Measurements from ENCODE around the gene TUBGCP6. TPM values are rescaled to one million over a fixed set of nuclear protein-coding genes. Genes with fewer than 3 reads are reported as not detected.
A peak's percentile ranks its signal among the peaks of the same experiment; 100 is the strongest.
"Not testable (repeated sequence)": the region's sequence is repeated elsewhere in the genome, so short reads cannot be mapped to it uniquely, and the experiment has no call there.

The TUBGCP6 gene
- total and polyA plus RNA-seq, 4 donors: 23.0 to 68.3 (median 51.0) TPM

DNA sequence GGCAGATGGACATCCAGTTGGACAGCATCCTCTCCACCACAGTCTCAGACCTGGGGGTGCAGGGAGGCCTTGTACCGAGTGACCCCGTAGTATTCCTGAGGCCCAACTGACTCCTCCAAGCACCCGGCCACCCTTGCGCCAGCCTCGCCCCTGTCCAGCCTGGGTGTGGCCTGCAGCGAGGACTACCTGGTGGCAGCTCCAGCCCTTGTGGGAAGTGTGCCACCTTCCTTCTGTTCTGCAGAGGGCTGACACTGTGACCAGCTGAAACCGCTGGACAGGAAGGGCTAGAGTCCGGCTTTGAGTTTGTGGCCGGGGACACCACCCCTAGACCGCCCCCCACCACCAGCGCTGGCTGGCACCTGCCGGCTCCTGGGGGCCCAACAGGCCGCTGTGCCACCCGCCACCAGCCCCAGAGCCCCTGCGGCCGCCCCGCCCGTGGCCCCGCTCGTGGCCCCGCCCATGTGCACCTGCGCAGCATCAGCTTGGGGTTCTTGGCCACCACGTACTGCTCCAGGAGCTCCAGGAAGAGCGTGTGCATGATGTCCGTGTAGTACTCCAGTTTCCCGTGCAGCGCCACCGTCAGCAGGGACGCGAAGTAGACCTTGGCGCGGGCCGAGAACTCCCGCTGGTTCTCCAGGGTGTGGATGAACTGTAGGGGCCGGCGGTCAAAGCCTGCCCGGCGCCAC is 35.3 kb upstream of the TUBGCP6 start:
- H3K4me1 ChIP-seq (ENCODE audit: control insufficient read depth, insufficient read depth, low read length): peaks cover 2% of the 10 kb centered on the region
- no peaks in the 10 kb centered on the region for H3K9me3 ChIP-seq (ENCODE audit: control insufficient read depth, insufficient read depth, low read length)
- H3K36me3 ChIP-seq (ENCODE audit: control insufficient read depth, insufficient read depth, low read length): peaks cover 100% of the 10 kb centered on the region
- no peak for DNase-seq (ENCODE audit: low read depth in 4 of 6, low spot score in 6 of 6)
- no peak overlapping the region for H3K27ac ChIP-seq (ENCODE audit: low read depth, low read length)
- WGBS (ENCODE audit: insufficient coverage): 96% methylated on average over 38 of the region's 38 CpGs
- H3K4me3 ChIP-seq (ENCODE audit: low read depth, low read length): no peak overlapping the region
- no peaks in the 10 kb centered on the region for H3K27me3 ChIP-seq (ENCODE audit: control insufficient read depth, insufficient read depth, low read length)

DNA sequence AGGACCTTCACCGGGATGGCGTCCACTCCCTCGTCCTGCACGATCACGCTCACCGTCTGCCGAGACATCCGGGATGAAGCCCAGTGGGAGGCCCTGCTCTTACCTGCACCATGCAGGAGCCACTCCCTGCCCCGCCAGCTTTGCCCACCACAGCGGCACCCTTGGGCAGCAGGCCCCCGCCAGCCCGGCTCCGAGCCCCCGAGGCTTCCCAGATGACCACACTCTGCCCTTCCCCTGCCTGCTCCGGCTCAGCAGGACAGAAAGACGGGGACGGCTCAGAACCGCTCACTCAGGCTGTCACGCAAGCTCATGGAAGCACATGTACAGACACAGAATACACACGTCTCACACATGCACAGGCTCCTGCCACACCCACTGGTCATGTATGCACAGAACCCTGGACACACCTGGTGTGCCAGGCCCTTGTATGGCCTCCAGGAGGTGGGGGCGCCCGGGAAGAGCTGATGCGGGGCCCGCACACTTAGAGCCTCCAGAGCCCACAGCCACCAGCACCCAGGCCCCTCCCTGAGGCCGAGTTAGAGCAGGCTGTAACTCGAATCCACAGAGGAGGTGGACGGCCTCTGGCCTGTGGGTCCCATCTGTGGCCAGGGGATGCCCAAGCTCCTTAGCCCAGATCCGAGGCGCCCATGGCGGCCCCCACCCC is 34.3 kb upstream of the TUBGCP6 start:
- WGBS (ENCODE audit: insufficient coverage): 93% methylated on average over 30 of the region's 30 CpGs
- Histone ChIP-seq H3K4me1 (ENCODE audit: control insufficient read depth, insufficient read depth, low read length) (peaks cover 10% of the 10 kb centered on the region), H3K27ac (ENCODE audit: low read depth, low read length) (no peak overlapping the region), H3K36me3 (ENCODE audit: control insufficient read depth, insufficient read depth, low read length) (peaks cover 96% of the 10 kb centered on the region), H3K4me3 (ENCODE audit: low read depth, low read length) (no peak overlapping the region), H3K9me3 (ENCODE audit: control insufficient read depth, insufficient read depth, low read length) (no peaks in the 10 kb centered on the region), H3K27me3 (ENCODE audit: control insufficient read depth, insufficient read depth, low read length) (no peaks in the 10 kb centered on the region)
- no peak for DNase-seq (ENCODE audit: low read depth in 4 of 6, low spot score in 6 of 6)

DNA sequence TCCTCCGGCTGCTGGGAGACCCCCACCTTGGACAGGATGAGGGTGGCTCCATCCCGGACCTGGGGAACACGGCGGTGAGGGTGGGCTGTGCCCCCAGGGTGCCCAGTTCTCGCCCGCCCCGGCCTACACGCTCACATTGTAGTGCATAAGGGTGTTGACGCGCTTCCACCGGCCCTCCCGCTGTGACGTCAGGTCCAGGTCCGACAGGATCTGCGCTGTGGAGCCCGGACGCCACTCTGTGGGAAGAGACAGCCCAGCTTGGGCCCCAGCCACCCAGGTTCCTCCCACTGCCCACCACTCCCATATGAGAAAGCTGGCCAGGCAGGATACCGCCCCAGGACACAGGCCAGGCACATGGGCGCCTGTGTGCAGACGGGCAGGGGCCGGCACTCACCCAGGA is 33.6 kb upstream of the TUBGCP6 start:
- no peak for DNase-seq (ENCODE audit: low read depth in 4 of 6, low spot score in 6 of 6)
- Histone ChIP-seq H3K36me3 (ENCODE audit: control insufficient read depth, insufficient read depth, low read length) (peaks cover 92% of the 10 kb centered on the region), H3K4me1 (ENCODE audit: control insufficient read depth, insufficient read depth, low read length) (peaks cover 13% of the 10 kb centered on the region), H3K9me3 (ENCODE audit: control insufficient read depth, insufficient read depth, low read length) (no peaks in the 10 kb centered on the region), H3K4me3 (ENCODE audit: low read depth, low read length) (no peak overlapping the region), H3K27me3 (ENCODE audit: control insufficient read depth, insufficient read depth, low read length) (no peaks in the 10 kb centered on the region), H3K27ac (ENCODE audit: low read depth, low read length) (no peak overlapping the region)
- WGBS (ENCODE audit: insufficient coverage): 90% methylated on average over 21 of the region's 21 CpGs

DNA sequence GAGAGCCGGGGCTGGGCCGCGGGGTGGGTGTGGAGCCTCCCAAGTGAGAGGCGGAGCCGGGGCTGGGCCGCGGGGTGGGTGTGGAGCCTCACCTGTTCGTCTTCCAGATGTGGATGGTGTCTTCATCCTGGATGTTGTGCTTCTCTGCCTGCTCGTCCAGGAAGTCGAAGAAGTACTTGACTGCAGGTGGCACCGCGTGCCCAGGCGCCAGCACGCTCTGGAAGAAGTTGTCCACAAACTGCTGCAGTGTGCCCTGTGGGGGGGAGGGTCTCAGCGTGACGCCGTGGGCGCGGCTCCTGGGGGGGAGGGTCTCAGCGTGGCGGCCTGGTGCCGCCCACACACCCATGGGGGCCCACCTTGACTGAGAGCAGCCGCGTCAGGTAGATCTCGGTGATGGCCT is 32.9 kb upstream of the TUBGCP6 start:
- 92% methylated on average over 25 of the region's 25 CpGs for WGBS (ENCODE audit: insufficient coverage)
- H3K27ac ChIP-seq (ENCODE audit: low read depth, low read length): no peak overlapping the region
- H3K4me1 ChIP-seq (ENCODE audit: control insufficient read depth, insufficient read depth, low read length): peaks cover 16% of the 10 kb centered on the region
- no peaks in the 10 kb centered on the region for H3K9me3 ChIP-seq (ENCODE audit: control insufficient read depth, insufficient read depth, low read length)
- DNase-seq (ENCODE audit: low read depth in 4 of 6, low spot score in 6 of 6): no peak
- peaks cover 85% of the 10 kb centered on the region for H3K36me3 ChIP-seq (ENCODE audit: control insufficient read depth, insufficient read depth, low read length)
- H3K27me3 ChIP-seq (ENCODE audit: control insufficient read depth, insufficient read depth, low read length): no peaks in the 10 kb centered on the region
- no peak overlapping the region for H3K4me3 ChIP-seq (ENCODE audit: low read depth, low read length)

DNA sequence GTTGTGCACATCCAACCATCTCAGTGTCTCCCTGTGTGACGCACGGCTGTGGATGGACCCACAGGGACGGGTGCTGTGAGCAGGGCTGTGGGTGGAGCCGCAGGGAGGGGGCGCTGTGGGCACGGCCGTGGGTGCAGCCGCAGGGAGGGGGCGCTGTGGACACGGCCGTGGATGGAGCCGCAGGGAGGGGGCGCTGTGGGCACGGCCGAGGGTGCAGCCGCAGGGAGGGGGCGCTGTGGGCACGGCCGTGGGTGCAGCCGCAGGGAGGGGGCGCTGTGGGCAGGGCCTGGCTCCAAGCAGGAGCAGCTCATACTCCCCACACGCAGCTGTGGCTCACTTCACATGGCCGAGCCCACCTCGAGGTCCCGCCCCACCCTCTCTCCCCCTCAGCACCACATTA is 31.3 kb upstream of the TUBGCP6 start:
- Histone ChIP-seq H3K4me1 (ENCODE audit: control insufficient read depth, insufficient read depth, low read length) (peaks cover 32% of the 10 kb centered on the region), H3K27ac (ENCODE audit: low read depth, low read length) (no peak overlapping the region), H3K4me3 (ENCODE audit: low read depth, low read length) (no peak overlapping the region), H3K27me3 (ENCODE audit: control insufficient read depth, insufficient read depth, low read length) (no peaks in the 10 kb centered on the region), H3K36me3 (ENCODE audit: control insufficient read depth, insufficient read depth, low read length) (peaks cover 72% of the 10 kb centered on the region), H3K9me3 (ENCODE audit: control insufficient read depth, insufficient read depth, low read length) (no peaks in the 10 kb centered on the region)
- DNase-seq (ENCODE audit: low read depth in 4 of 6, low spot score in 6 of 6): peak in 2 of 6 donors; percentile 28 to 55
- 85% methylated on average over 23 of the region's 25 CpGs for WGBS (ENCODE audit: insufficient coverage)

DNA sequence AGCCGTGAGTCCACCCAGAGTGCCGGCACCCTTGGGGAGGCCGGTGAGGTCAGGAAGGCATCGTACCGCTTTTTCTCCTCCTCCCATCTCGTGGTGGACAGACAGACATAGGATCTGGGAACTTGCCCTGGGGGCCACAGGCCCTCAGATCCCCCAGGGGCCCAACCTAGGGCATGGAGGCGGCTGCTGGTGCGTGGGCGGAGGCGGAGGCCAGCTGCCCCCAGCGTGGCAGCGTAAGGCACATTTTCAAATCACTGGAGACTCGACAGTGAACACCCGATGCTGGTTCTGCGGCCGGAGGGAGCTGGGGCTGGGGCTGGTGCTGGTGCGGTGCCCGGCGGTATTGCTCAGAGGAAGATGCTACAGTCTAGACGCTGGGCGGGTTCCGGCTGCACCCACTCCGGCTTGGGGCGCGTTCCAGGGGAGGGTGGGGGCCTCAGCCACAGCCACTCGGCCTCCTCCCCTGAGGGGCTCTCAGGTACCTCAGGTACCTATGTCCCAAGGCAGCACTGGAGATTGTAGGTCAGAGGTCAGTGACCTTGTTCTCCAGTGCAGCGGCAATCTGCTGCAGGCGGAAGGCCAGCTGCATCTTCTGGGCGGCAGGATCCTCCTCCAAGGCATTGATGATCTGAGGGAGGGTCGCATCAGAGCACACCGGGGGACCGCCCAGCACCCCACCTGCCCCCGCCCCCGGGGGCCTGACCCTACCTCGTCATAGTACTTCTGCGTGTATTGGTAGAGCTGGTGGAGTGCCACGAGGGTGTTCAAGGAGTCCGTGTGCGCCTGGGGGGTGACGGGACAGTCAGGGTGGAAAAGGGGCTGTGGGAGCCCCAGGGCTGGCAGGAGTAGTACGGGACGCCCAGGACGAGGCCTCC is 30.6 kb upstream of the TUBGCP6 start:
- no peak overlapping the region for H3K27ac ChIP-seq (ENCODE audit: low read depth, low read length)
- H3K9me3 ChIP-seq (ENCODE audit: control insufficient read depth, insufficient read depth, low read length): no peaks in the 10 kb centered on the region
- 83% methylated on average over 42 of the region's 43 CpGs for WGBS (ENCODE audit: insufficient coverage)
- no peak for DNase-seq (ENCODE audit: low read depth in 4 of 6, low spot score in 6 of 6)
- H3K27me3 ChIP-seq (ENCODE audit: control insufficient read depth, insufficient read depth, low read length): no peaks in the 10 kb centered on the region
- H3K4me3 ChIP-seq (ENCODE audit: low read depth, low read length): no peak overlapping the region
- peaks cover 40% of the 10 kb centered on the region for H3K4me1 ChIP-seq (ENCODE audit: control insufficient read depth, insufficient read depth, low read length)
- H3K36me3 ChIP-seq (ENCODE audit: control insufficient read depth, insufficient read depth, low read length): peaks cover 65% of the 10 kb centered on the region

DNA sequence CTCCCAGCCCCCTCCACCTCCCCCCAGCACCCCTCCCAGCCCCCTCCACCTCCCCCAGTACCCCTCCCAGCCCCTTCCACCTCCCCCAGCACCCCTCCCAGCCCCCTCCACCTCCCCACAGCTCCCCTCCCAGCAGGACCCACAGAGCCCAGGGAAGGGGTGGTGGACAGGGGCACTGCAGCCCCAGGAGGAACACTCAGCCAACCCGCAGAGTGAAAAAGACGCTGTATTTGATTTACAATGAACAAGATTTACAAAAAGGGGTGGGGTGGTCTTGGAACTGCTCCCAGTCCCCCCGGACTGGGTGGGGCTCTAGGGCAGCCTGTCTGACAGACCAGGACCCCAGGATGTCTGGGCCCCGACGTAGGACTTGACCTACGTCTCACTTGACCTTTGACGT is 29.9 kb upstream of the TUBGCP6 start:
- Histone ChIP-seq H3K27me3 (ENCODE audit: control insufficient read depth, insufficient read depth, low read length) (no peaks in the 10 kb centered on the region), H3K36me3 (ENCODE audit: control insufficient read depth, insufficient read depth, low read length) (peaks cover 58% of the 10 kb centered on the region), H3K4me3 (ENCODE audit: low read depth, low read length) (no peak overlapping the region), H3K9me3 (ENCODE audit: control insufficient read depth, insufficient read depth, low read length) (no peaks in the 10 kb centered on the region), H3K27ac (ENCODE audit: low read depth, low read length) (no peak overlapping the region), H3K4me1 (ENCODE audit: control insufficient read depth, insufficient read depth, low read length) (peaks cover 42% of the 10 kb centered on the region)
- 57% methylated on average over 6 of the region's 7 CpGs for whole genome bisulfite sequencing (ENCODE audit: insufficient coverage)
- no peak for DNase-seq (ENCODE audit: low read depth in 4 of 6, low spot score in 6 of 6)

DNA sequence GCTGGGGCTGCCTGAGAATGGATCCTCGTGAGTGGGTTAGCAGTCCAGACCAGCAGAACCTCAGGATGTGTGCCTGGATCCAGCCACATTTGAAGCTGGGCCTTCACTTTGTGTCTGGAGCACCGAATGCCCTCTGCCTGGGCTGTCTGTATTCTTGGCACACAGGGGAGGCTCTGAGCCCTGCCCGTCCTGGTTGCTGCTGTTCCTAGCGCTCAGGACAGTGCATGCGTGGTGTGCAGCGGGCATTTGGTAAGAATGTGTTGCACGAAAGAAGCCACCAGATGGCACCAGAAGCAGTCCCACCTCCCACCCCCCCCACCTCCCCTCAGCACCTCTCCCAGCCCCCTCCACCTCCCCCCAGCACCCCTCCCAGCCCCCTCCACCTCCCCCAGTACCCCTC is 29.5 kb upstream of the TUBGCP6 start:
- peaks cover 47% of the 10 kb centered on the region for H3K4me1 ChIP-seq (ENCODE audit: control insufficient read depth, insufficient read depth, low read length)
- peaks cover 54% of the 10 kb centered on the region for H3K36me3 ChIP-seq (ENCODE audit: control insufficient read depth, insufficient read depth, low read length)

DNA sequence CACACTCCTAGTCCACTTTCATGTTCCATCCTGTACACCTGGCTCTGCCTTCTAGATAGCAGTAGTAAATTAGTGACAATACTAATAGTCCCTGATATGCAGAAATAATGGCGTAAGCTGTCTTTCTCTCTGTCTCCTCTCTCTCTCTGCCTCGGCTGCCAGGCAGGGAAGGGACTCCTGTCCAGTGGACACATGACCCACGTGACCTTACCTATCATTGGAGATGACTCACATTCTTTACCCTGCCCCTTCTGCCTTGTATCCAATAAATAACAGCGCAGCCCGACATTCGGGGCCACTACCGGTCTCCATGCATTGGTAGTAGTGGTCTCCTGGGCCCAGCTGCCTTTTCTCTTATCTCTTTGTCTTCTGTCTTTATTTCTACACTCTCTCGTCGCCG is 29.0 kb upstream of the TUBGCP6 start:
- Histone ChIP-seq H3K36me3 (ENCODE audit: control insufficient read depth, insufficient read depth, low read length) (peaks cover 49% of the 10 kb centered on the region), H3K4me1 (ENCODE audit: control insufficient read depth, insufficient read depth, low read length) (peaks cover 52% of the 10 kb centered on the region)
- WGBS (ENCODE audit: insufficient coverage): 94% methylated on average over 3 of the region's 10 CpGs
- H3K27me3 ChIP-seq (ENCODE audit: control insufficient read depth, insufficient read depth, low read length); H3K9me3 ChIP-seq (ENCODE audit: control insufficient read depth, insufficient read depth, low read length); H3K27ac ChIP-seq (ENCODE audit: low read depth, low read length); H3K4me3 ChIP-seq (ENCODE audit: low read depth, low read length); DNase-seq (ENCODE audit: low read depth in 4 of 6, low spot score in 6 of 6): not testable (repeated sequence)

More for the DNA sequence above, 29.5 kb upstream of the TUBGCP6 start:
- H3K9me3 ChIP-seq (ENCODE audit: control insufficient read depth, insufficient read depth, low read length): no peaks in the 10 kb centered on the region
- no peaks in the 10 kb centered on the region for H3K27me3 ChIP-seq (ENCODE audit: control insufficient read depth, insufficient read depth, low read length)
- WGBS (ENCODE audit: insufficient coverage): 40% methylated on average over 2 of the region's 7 CpGs
- peak in 2 of 6 donors; percentile 85 to 88 for DNase-seq (ENCODE audit: low read depth in 4 of 6, low spot score in 6 of 6)
- no peak overlapping the region for H3K27ac ChIP-seq (ENCODE audit: low read depth, low read length)
- H3K4me3 ChIP-seq (ENCODE audit: low read depth, low read length): no peak overlapping the region
